NCI-H2171 treated with DMSO at 0.1 percent for 48 hours (cell line): Measurements from ENCODE around the gene HIRA.
A peak's percentile ranks its signal among the peaks of the same experiment; 100 is the strongest.

Experiments
- DNase-seq: peaks from one replicate; lab custom pipeline; 2025; lab: John Stamatoyannopoulos, UW

Gene HIRA

DNA sequence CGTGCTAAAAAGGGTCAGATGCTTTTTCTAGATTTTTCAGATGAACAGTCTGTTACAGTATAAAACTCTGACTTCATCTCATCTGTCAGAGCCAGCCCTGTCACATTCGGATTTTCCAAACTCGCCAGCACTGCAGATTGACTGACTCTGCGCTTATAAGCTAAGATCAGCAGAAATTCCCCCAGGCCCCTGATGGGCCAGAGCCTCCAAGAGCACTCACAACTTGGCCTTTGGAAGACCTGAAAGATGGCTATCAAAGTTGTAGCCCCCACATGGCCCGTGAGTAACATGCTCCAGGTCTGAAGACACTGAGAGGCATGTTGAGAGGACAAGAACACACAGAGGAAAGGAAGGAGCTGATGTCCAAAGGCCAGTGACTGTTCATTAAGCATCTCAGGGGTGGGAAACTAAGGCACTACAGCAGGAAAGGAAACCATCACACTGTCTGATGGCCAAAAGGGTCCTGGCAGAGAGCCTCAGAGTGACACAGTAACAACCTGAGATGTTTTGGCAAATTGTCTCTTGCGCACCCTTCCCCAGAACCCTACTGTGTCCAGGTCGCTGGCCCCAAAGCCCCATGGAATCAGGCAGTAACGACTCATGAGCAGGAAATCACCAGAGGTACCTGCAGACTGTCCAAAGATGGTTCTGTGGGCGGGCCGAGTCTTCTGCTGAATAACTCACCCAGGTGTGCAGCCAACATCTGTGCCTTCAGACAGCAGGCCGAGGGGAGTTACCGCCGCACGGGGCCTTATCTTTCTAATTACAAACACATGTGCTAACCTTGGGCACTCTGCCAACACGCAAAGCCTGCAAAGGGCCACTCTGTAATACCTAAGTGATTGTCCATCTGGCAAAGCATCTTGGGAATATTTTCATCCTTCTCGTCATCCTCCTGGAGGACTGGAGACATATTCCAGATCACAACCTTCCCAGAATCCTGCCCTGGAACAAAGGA lies 23.6 kb downstream of the HIRA start:
- peak; percentile 67 for DNase-seq

DNA sequence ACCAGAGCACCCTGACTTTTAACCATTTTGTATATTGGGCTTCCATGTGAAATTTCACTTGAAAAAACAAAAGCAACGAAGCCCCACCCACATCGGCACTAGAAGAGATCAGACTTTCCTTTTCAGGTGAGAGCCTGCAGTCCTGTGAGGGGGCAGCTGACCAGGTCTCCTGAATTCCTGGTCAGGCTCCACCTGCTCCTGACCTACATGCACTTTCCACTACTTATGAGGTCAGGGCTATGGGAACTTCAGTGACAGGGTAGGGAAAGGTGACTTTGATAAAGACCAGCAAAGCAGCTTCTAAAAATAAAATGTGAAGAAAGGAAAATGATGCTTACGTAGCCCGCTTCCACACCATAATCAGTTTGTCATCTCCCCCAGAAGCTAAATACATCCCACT lies 24.7 kb downstream of the HIRA start:
- no peak for DNase-seq

DNA sequence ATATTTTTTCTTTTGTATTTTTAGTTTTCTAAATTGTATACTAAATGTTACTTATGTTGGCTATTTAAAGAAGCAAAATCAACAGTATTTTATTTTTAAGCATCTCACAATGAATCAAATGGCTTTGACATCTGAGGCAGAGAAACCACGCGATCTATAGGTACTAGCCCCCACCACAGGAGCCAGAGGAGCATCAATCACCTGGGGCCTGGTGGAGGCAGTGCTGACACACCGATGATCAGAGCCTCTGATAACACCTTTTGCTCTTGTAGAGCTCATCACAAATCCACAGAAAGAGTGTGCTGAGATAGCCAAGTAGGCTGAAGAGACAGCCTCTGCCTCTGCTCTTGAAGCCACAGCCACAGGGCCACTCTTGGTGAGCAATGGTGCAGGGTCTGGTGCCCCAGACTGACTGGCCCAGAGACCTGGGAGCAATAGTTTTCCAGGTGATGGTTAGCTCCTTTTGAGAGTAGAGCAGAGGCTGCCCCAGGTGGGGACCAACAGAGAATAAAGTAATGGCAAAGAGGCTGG lies 25.2 kb downstream of the HIRA start:
- no peak for DNase-seq

DNA sequence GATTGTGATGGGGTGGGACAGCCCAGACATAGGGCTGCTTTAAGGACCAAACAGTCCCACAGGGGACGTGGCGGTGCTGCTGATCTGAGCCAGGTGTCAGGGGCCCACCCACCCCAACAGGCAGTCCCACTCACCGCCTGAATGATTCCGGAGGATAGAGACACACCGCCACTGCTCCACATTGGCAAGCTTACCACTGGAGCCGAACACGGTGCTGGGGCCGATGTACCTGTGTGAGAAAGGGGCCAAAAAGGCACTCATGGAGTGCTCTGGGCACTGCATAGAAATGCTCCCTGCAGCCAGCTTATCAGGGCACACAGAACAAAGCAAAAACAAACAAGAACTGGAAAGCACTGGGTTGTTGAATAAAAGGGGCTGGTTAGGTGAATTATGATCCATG lies 25.9 kb downstream of the HIRA start:
- DNase-seq = no peak

DNA sequence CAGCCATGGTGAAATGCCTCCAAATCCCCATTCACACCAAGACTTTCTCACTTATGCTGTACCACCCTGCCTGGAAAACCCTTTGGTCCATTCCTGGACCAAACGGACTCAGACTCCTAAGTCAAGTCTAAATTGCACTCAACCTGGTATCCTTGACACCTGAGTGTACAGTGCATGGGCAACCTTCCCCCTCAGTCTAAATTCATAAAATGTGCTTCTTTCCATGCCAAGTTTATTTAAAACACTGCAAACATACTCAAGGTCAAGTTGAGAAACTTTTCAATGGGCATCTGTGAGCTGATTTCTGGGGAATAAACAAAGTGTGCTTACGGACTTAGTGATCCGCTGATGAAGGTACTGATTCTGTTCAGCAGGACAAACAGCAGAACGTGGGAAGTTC lies 26.4 kb downstream of the HIRA start:
- no peak for DNase-seq

DNA sequence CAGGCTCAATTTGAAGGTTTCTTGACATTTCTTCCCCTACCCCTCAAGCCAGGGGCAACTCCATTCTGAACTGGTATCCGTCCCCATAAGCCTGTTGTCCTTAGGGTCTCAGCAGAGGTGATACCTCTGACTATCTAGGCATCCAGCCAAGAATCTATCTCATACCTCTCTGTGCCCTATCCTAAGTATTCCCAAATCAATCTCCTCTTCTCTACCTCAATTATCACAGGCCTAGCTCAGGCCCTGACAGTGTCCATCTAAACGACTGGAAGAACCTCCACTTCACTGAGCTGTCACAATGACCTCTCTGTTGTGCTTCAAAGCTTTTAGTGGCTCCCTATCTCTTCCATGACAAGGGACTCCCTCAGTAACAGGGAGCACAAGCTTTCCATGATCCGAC lies 26.9 kb downstream of the HIRA start:
- no peak for DNase-seq

DNA sequence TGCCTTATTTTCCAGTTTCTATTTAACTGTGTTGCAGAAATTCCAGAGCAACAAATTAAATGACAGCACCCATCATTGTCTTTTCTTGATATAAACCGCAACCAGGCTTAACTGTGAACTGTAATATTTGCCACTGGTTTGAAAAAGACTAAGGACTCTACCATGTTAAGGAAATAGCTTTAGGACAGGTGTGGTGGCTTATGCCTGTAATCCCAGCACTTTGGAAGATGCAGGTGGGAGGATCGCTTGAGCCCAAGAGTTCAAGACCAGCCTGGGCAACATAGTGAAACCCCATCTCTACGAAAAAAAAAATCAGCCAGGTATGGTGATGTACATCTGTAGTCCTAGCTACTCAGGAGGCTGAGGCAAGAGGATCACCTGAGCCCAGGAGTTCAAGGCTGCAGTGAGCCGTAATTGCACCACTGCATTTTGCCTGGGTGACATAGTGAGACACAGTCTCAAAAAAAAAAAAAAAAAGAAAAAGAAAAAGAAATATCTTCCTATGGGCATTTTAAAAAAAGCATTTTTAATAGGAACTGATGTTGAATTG lies 28.8 kb downstream of the HIRA start:
- DNase-seq = no peak

DNA sequence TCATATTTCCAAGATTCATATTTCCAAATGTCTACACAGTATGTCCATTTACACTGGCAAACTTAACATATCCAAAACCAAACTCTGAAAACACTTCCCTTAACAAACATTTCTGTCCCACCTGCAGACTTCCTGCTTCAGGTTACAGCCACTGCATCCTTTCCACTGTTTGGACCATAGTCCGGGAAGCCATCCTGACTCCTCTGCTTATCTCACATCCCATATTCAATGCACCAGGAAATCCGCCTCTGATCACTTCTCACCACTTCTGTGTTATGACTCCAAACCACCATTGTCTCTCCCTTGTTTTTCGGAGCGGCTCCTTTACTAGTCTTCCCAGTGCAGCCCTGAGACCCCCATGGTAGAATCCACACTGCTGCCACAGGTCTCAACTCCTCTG lies 30.1 kb downstream of the HIRA start:
- no peak for DNase-seq

DNA sequence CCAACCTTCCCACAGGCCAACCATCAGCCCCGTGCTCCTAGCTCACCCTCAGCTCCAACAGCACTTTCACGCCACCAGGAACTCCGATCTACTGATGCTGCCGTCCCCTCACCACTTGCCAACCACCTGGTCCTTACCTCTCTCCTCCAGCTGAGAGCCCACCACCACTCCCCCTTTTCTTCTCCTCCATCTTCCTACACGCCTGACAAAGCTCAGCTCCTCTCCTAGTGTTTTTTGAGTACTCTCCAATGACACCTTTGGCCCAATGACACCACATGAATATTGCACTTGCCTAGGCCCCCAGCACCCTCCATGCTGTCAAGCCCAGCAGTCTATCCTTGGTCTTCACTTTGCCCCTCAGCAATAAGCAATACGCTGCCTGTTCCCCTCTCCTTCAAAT lies 30.7 kb downstream of the HIRA start:
- no peak for DNase-seq

DNA sequence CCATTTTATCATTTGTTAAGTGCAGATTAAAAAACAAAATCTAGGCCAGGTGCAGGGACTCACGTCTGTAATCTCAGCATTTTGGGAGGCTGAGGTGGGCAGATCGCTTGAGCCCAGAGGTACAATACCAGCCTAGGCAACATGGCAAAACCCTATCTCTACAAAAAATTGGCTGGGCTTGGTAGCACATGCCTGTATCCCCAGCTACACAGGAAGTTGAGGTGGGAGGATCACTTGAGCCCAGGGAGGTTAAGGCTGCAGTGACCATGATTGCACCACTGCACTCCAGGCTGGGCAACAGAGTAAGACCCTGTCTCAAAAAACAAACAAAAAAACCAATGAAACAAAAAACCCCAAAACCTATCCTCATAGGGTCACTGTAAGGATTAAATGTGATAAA lies 32.9 kb downstream of the HIRA start:
- no peak for DNase-seq

DNA sequence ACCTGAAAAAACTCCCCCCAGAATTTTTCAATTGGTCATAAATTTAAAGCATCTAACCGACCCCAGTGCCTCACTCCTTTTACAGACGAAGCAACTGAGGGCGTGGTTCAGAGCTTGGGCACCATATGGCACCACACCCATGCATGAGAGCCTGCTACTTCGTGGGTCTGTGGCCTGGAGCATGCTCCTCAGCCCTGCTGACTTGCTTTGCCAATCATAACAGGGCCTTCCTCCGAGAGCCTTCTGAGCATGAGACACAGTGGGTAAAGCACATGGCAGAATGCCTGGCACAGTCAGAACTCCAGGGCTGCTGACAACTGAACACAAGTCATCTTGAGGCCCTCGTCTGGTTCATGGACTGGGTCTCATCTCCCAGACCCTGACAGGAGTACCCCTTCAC lies 33.3 kb downstream of the HIRA start:
- DNase-seq = peak; percentile 88

DNA sequence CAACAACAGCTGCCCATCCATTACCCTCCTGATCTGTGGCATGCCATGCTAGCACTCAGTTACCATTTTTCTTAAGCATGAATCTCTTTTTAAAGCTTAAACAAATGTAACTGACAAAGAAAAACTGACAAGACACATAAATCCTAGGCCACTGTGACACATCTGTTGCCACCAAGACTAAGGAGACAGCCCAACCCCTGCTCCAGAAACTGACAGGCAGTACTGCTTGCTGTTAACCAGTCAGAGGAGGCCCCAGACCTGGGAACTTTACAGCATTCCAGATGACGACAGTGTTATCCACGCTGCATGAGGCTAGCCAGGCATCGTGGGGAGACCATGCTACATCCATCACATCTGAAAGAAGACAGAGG lies 33.8 kb downstream of the HIRA start:
- peak; percentile 81 for DNase-seq

DNA sequence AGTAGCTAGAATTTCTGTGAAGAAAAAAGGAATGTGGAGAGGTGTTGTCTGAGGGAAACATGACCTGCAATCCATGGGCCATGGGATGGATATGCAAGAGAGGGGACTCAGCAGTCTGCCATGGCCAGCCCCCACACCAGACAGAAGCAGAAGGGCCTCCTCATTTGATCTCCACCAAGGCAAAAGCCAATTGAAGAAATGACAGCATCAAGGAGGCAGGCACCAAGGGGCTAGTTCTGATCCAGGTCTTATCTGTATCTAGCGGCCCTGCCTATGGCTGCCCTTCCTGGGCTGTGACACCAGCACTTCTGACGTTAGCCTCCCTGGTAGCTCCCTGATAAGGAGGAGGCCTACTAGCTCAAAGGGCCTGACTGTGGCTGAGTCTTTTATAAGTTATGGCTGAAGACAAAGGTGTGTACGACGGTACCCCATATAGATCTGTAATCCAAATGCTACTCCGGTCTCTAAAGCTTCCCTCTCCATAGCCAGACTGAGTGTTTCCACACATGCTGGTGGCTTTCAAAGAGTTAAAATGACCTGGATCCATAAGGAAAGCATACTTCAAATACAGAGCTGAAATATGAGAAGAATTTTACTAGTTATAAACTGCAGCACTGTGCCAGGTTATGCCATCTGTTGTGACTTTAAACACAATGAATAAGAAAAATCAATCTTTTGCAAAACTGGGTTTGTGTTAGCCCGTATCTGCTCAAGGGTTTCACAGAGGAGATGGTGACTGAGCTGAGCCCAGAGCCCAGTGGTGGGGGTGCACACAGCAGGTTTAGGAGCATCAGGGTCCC lies 34.4 kb downstream of the HIRA start:
- peak; percentile 86 for DNase-seq

DNA sequence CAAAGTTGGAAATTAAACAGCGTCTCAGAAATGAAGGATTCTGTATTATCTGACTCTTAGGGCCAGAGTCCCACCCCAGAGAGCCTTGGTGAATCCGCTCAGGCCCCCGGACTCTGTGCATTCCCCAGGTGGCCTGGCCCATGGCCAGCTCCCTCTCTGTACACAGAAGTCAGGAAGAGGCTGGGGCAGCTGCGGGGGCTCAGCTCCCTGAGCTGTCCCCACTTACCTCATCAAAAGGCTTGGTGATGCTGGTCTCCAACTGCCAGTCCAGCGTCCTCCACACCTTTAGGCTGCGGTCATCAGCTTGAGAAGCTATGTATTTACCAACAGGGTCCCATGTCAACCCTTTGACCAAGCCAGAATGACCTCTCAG lies 35.0 kb downstream of the HIRA start:
- DNase-seq = no peak

DNA sequence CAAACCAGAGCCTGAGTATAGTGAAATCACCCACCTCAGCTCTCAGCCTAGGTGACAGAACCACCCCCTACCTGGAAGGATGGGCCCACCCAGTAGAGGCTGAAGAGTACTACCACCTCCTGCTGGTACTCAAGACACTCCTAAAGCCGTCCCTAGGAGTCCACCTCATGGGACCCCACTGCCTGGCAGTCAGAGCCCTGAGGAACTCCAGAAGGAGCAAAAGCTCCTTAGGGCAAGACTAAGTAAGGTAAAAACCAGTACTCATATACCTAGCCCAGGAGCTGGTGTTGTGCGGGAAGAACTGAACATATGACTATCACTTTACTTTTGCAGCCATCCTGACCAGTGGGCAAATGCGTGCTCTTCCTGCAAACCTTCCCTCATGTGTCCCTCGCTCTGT lies 36.3 kb downstream of the HIRA start:
- DNase-seq = no peak

DNA sequence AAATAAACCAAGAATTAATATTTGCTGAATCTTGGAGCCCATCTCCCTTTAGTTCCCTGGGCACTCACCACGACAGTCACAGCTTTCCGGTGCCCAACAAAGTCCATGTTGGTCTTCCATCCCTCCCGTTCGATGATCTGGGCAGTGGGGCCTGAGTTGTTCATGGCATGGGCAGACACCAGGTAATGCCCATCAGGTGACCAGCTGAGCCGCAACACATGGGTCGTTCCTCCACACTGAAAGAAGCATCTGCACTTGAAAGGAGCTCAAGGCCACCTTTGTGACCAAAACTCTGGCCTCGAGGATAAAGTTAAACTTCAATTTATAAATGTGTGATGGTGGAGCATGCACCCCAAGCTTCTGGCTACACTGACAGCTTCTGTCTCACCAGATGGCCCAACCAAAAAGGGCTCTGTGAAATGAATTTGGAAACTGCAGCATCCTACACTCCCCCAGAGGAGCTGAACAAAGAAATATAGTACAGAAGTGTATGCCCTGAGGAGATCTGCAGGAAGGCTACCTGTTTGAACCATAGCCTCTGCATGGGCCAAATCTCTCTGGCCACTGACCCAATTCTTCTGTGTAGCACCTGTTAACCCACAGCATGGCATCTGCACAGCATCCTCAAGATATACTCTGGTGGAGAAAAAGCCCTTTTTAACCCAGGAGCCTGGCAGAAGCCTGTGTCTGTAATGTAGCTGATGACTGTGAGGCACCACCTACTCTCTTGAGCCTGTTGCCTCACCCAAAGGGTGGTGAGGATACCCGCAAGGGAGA lies 37.1 kb downstream of the HIRA start:
- DNase-seq = no peak

DNA sequence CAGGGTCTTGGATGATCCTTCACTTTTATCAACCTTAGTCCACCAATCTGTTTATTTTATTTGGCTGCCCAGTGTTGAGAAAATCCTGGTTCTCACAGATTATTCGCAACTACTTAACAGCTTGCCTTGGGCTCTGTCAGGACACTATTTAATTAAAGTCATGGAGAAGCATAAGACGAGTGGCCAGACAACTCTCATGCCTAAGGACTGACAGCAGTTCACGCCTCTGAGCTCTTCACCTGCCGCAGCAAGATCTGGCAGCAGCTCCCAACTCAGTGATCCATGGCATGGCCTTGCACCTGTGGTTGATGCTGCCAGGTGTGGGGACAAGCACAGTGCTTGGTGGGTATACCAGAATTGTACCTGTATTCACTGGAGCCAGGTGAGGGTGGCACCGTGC lies 37.8 kb downstream of the HIRA start:
- no peak for DNase-seq

DNA sequence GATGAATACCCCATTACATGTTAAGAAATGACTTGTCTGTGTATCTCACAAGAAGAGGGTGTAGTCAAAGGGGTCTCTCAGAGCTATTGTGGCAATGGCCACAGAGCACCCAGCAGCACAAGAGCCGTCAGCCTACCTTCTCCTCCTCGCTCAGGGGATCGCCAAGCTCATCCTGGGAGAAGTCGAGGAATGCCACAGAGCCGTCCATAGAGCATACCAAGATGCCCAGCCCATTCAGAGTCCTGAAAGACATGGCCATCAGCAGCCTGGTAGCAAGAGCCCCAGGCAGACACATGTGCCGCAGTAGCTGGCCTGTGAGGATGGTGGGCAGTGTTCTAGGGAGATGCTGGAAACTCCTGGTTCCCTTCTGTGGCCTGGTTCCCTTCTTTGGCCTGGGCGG lies 44.0 kb downstream of the HIRA start:
- DNase-seq = no peak

DNA sequence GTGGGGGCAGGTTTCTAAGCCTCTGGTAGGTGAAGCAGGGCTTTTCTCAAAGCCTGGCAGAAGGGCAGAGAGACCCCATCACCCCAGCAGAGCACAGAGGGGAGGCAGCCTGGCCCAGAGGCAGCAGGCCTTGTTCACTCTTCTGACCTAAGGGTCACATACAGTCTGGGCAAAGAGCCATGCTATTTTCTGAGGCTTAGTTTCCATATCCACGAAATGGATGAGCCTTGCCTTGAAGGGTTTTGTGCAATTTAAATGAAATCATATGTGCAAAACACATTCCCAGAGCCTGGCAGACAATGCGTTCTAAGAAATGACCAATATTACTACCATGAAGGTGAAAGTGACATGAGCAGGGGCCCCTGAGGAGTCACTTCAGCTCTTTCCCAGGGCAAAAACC lies 44.5 kb downstream of the HIRA start:
- no peak for DNase-seq

DNA sequence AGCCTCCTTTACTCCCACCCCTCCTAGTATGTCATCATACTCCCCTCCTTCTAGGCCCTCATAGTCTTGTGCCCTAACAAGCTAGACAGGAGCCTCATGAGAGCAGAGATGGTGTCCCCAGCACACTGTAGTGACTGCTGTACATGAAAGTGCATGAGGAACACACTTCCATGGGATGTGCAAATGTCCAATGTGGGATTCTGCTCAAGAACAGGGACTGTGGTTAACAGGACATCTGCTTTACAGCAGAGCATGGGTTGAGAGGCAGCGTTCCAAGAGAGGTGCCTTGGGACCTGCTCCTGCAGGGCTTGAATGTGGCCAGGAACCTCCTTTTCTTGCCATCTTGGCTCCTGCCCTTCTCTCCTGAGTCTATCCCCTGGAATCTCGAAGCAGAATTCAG lies 45.3 kb downstream of the HIRA start:
- DNase-seq = no peak

DNA sequence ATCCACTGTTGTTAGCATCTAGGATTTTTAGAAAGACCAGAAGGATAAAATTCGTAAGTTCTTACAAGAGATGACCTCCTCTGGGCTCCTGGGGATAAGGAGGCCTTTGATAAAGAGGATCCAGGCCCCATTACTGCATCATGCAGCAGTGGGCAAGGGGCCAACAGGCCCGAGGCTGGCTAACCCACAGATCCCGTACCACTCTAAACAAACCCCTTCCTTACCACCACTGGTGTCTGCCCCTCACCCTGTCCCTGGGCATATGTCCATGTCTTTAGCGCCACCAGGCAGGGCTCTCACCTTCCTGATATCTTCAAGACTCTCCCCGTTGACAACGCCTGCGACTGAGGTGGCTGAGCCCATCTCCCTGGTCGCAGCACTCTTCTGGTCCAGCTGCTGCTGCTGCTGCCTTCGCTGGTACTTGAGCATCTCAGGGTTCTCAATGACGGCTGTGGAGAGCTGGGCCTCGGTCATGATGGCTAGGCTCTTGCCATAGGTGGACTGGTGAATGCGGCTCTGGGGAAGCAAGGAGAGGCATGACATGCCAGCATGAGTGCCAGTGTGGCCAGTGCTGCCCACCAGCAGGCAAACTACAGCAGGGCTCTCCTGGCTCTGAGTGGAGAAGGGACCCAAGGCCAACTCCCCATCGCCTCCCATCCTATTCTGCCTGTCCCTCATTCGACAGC lies 46.2 kb downstream of the HIRA start:
- no peak for DNase-seq
